Neural progenitor cell (in vitro differentiated cells): Measurements from ENCODE around the gene KLF1.

Experiments
- EZH2 ChIP-seq: fragments of 200-600 bp; sonication (generic); IDR thresholded peaks from 2 replicates; pipeline ENCODE4 v1.6.1; 2017; ENCODE audit warnings: antibody characterized with exemption, mild to moderate bottlenecking, moderate library complexity
- EZH2phosphoT487 ChIP-seq: fragments of 200-600 bp; sonication (generic); IDR thresholded peaks from 2 replicates; pipeline ENCODE4 v1.6.1; 2017; ENCODE audit warnings: antibody characterized with exemption
- TF ChIP-seq, protein P1 (sequence below): fragments of 200-600 bp; sonication (generic); IDR thresholded peaks from 2 replicates; pipeline ENCODE4 v1.5.1; 2017; ENCODE audit warnings: antibody characterized with exemption, mild to moderate bottlenecking

DNA sequence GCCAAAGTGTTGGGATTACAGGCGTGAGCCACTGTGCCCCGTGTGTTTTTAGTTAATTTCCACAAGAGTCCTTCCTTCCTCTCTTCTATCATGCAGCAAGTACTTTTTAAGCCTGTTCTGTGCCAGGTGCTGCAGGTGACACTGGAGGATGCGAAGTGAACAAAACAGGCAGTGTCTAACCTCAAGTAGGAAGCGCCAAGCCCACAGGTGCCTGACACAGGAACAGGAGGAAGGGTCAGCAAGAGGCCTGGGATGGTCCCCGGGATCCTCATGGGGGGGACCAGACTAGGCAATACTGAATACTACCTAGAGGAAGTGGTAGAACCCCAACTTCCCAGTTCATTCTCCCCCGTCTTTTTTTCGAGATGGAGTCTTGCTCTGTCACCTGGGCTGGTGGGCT, 49.6 kb upstream of the KLF1 start:
- TF ChIP-seq, protein P1, sequence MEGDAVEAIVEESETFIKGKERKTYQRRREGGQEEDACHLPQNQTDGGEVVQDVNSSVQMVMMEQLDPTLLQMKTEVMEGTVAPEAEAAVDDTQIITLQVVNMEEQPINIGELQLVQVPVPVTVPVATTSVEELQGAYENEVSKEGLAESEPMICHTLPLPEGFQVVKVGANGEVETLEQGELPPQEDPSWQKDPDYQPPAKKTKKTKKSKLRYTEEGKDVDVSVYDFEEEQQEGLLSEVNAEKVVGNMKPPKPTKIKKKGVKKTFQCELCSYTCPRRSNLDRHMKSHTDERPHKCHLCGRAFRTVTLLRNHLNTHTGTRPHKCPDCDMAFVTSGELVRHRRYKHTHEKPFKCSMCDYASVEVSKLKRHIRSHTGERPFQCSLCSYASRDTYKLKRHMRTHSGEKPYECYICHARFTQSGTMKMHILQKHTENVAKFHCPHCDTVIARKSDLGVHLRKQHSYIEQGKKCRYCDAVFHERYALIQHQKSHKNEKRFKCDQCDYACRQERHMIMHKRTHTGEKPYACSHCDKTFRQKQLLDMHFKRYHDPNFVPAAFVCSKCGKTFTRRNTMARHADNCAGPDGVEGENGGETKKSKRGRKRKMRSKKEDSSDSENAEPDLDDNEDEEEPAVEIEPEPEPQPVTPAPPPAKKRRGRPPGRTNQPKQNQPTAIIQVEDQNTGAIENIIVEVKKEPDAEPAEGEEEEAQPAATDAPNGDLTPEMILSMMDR: no peak
- TF ChIP-seq EZH2 (no peak), EZH2phosphoT487 (no peak)
